Posterior cingulate gyrus (tissue), 11 donors: ENCODE data around the gene RGS6.

ENCODE experiments used
- DNase-seq, 10 donors: peaks; one replicate each; pipeline versions ENCODE4 v3.0.0 to v3.0.0-alpha.2; 2020 to 2021; ENCODE audit warnings: mixed read lengths in 3 of 10
- intact Hi-C: fragments of 100-400 bp; cut with DNase I; formaldehyde crosslinking; loops from one replicate; pipeline ENCODE4 v1.15.1; 2023

RGS6 gene

DNA sequence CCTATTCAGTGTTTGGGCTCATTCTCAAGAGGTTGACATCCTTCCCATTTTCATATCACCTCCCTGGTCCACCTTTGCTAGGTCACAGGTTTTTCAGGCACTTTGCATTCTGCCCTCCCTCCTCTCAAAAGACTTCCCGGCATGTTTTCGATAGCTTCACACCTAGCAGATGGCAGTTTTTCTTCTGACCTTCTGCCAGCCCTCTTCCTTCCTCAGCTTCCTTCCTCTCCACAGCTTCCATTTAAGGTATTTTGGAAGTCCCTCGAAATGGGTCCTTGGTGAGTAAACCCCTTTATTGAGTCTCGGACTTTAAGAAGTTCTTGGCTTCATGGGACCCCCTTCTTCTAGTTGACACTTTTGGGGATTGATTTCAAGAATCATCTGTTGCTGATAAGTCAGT is 358.0 kb downstream of the RGS6 start:
- DNase-seq = no peak
- intact Hi-C loops = loop anchor here (5.0 kb wide), 1 partner anchor 358 kb away; the partner anchor contains the start of gene RGS6

DNA sequence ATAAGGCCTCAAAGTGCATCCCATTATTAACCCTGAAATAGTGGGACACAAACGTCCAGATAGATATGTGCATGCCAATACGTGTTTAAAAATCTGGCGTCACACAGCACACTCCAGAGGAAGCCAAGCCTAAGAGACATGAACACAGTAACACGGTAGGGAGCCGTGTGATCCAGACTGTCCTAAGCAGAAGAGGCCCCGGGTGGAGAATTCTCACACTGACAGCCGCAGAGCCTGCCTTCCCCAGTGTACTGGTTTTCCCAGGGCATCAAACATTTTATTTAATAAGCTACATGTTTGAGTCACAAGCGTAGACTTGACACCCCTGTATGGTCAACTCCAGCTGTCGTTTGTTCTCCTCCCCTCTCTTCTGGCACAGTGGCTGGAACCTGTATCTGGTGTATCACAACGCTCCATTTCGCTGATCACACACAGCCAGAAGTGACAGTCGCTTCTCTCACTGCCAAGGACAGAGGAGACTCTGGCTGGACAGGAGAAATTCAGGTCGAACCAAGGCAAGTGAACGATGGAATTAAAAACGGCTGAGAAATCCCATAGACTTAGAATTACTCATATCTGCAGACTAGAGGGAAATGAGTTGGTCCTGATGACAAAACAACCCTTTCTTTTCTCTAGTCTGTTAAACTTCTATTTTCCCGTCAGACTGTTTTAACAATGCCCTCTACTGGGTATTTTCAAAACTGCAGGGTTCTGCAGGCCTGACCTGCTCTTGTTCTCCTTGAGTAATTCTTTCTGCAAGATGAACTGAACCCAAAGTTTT is 359.9 kb downstream of the RGS6 start:
- peak in 1 of 10 donors; percentile 9 for DNase-seq
- intact Hi-C loops = loop anchor here (5.0 kb wide), 1 partner anchor 360 kb away; the partner anchor contains the start of gene RGS6

DNA sequence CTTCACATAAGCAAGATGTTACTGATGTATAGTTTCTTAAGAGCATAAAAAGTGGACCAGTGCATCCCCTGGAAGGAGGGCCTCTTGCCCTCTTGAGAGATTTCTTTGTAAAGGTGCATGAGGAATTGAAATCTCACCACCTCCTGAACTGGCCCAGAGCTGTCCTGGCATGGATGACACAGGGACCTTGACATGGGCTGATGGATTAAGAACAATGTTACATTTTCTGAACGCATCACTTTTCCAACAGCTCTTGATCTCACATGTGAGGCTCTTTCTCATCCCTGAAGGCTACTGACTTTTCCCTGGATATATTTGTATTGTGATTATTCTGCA is 360.4 kb downstream of the RGS6 start:
- intact Hi-C loops = loop anchor here (5.0 kb wide), 1 partner anchor 360 kb away; the partner anchor contains the start of gene RGS6
- DNase-seq = no peak

DNA sequence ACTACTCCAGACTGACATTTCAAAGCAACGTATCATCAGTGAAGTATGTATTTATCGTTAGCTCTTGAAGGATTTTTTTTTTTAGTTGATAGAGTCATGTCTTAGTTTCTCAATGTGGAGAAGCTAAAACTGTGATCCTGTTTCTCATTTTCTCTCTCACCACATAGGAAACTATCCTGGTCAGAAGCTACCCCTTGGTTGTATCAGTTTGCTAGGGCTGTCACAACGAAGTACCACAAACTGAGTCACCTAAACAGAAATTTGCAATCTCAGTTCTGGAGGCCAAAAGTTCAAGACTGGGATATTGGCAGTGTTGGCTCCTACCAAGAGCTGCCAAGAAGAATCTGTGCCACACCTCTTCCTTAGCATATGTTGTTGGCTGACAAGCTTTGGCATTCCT is 369.1 kb downstream of the RGS6 start:
- DNase-seq = no peak
- intact Hi-C loops = no loop called here

DNA sequence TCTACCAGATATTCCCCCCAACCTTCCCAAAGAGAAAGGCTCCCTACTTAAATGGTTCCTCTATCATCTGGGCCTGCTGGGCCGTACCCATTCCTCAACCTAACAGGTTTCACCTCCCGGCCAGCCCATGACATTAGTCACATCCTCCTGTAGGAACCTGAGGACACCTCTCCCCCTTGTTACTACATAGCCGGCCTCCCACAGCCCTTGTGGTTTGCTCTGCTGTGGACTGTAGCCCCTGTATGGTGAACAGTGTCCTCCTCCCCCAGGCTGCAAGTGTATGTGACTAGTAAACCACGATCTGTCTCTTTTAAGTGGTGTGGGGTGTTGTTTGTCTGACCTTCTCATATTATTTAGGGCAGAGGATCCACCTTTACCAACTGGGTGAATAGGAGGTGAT is 371.7 kb downstream of the RGS6 start:
- peak in 1 of 10 donors; percentile 34 for DNase-seq

DNA sequence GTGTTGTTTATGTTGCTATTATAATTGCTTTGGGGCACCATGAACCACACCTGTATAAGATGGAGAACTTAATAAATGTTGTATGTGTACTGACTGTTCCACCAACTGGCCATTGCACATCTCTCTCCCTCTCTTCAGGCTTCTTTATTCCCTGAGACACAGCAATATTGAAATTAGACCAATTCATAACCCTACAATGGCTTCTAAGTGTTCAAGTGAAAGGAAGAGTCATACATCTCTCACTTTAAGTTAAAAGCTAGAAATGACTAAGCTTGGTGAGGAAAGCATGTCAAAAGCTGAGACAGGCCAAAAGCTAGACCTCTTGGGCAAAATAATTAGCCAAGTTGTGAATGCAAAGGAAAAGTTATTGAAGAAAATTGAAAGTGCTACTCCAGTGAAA is 373.3 kb downstream of the RGS6 start:
- no peak for DNase-seq
- intact Hi-C loops = no loop called here

More for the DNA sequence above, 371.7 kb downstream of the RGS6 start:
- intact Hi-C loops = no loop called here

DNA sequence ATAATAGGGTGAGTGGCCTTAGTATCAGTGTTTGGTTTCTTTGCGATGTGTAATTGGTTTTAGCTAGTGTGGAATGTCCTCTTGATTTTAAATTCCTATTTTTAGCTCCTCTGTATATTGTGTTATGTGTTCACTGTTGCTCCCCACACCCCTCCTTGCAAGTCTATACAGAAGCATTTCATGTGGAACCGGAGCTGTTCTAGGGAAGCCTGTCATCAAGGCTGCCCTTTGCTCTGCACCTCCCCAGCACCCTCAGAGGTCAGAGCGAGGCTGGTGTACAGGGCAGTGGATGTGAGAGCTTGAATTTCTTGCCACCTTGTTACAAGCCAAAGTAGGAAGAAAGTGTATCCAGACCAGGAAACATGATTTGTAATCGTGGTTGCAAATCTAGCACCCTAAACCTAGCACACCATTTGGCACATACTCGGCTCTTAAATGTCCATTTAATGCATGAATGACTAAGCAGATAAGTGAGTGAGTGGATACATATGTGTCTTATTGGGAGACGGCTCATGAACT is 376.8 kb downstream of the RGS6 start:
- intact Hi-C loops = no loop called here
- no peak for DNase-seq

DNA sequence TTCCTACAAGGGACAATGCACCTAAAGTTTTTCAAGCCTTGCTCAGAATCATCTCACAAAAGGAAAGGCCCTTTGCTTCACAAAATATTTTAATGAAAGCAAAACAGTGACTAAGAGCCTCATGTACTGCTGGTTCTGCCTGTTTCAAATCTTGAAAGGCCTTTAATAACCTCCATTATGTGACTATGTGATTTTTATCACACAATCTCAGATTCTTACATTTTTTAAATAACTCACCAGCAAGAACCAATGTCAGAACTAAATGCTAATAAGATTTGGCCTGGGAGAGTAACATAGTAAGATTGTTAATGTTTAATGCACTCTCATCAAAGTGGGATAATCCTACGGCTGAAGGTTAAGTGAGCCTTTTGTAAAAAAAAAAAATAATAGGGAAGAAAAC is 378.9 kb downstream of the RGS6 start:
- intact Hi-C loops = no loop called here

DNA sequence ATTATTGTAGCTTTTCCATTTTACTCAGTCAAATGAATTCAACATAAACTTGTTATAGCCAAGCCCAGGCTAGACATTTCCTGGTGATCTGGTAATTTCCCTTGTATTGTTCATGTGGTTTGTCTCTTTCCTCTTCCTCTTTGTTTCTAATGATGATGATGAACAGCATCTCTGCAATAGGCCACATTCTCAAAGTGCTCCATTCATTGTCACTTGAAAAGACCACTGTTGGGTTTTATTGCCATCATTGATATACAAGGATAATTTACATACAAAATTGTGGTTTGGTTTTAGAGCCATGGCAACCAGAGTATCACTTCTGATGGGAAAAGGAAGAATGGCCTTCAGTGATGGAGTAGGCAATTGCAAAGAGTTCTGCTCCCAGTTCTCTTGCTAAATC is 379.3 kb downstream of the RGS6 start:
- DNase-seq = no peak
- intact Hi-C loops = no loop called here

More for the DNA sequence above, 378.9 kb downstream of the RGS6 start:
- no peak for DNase-seq

DNA sequence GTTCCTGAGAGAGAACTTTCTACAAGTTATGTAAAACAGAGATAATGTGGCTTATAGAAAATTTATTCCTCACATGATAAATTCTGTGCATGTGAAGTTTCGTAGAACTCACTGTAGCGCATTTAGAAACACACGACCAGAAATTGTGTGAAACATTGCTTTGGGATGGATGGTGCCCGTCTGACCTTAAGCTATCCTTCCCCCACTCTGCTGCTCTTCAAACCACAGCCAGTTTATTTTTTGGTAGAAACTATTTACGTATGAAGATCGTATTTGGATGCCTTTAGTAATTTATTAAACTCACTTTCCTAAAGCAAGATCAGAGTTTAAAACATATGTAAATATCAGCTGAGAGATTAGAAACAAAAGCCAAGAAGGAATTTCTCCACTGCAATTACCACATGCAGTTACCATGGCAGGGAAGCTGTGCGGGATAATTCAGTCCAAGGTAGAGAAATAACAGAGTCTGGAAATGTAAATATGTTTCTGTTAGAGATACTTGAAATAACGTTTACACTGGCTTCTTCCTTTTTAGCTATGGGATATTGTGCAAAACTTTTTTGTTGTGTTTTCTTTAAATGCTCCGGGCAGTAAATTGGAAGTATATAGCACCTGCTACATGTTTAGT is 382.7 kb downstream of the RGS6 start:
- no peak for DNase-seq
- intact Hi-C loops = no loop called here

DNA sequence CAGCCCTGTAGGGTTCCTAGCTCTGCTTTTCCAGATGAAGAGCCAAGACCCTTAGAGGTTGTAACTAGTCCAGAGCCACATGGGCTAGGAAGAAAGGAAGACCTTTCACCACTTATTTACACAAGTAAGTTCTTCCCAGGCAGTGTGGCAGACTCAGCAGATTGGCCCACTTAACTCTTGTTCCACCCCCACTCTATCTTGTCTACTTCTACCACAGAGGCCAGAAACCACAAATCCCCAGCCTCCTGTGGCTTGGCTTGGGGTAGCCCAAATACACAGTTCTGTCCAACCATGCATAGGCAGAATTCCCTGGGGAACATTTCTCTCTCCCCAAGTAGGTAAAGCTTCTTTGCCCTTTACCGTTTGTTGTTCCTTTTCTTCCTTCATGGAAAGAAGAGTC is 383.5 kb downstream of the RGS6 start:
- no peak for DNase-seq
- intact Hi-C loops = no loop called here

DNA sequence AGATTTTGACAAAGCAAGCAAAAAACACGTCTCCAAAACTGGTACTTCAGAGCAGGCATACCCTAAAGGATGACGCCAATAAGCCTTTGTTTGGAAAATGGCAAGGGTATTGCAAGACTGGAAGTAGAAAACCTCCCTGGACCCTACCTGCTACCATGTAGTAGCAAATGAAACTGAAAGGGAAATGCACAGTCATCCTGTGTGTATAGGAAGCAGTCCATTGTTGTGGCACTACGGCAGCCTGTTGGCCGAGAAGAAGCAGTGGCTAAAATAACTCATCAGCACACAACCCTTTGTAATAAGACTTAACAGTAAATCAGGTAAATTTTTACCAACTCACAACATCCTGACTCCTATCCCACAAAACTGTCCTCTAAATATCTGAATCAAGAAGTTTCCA is 386.4 kb downstream of the RGS6 start:
- intact Hi-C loops = no loop called here
- DNase-seq = no peak

DNA sequence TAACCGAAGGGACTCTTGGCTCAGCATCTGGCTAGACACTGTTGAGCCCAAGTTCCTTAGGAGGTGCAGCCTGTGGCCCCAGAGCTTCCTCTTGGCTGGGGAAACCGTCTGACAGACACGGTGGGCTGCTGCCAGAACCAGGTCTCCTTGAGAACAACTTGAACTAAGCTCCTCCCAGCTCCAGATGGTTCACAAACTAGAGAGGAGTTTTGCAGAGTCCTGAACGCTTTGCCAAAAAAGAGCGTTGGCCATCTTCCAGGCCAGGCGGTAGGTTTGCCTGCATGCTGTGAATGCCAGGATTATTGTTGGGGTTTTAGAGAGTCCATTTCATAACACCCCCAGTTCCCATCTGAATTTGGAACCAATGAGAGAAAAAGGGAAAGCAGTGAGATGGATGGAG is 399.8 kb downstream of the RGS6 start:
- peak in 9 of 10 donors; percentile 16 to 93 (median 61) for DNase-seq
- intact Hi-C loops = no loop called here

DNA sequence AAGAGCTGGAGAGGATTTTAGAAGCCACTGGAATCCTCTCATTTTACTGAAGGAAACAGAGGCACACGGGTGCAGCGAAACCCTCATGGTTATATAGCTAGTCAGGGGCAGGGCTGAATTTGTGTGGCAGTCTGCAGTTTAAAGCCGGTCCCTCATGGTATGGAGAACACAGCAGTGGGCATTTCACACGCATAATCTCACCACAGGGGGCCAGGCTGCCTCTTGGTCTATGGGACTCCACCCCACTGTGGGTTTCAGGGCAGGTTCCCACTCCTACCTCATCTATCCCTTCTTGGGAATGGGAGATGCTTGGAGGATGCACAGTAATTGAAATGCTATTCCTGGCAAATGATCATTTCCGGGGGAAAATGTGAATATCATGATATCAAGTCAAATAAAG is 400.6 kb downstream of the RGS6 start:
- intact Hi-C loops = no loop called here
- no peak for DNase-seq

DNA sequence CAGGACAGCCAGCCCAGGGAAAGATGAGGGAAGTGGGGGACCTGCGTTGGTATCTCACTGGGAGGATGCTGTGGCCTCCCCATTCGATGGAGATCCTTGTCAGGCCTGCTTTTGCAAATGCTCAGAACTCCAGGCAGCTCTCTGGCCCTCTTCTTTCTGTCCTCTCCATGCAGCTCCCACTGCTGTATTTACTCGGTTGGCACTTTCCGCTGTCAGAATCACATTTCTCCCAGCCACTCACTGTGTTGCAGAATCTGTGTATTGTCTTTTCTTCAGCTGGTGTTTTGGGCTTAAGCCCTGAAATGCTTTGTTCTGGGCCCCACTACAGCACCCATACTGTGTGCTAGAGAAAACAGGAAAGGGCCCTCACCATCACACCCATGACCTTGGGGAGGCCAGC is 401.1 kb downstream of the RGS6 start:
- intact Hi-C loops = no loop called here
- DNase-seq = no peak

DNA sequence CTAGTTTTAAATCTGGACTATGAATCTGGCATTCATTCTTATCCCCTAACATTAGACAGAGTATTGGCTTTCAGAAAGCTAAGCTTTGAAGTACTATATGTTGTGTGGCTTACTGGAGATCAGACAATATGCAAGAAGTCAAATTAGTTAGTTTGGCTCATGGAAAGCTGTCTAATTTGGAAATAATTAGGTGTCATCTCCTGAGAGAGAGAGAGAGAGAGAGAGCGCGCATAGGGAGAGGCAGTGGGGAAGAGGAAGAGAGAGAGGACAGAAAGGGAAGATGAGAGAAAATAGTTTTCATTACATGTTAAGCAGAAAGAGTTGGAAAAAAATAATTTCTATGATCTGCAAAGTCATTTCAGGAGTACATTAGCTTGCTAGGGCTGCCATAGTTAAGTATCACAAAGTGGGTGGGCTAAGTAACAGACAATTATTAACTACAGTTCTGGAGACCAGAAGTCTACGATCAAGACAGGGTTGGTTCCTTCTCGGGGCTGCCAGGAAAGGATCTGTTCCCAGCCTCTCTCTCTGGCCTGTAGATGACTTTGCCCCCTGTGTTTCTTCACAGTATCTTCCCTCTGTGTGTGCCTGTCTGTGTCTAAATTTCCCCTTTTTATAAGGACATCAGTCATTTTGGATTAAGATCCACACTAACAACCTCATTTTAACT is 404.2 kb downstream of the RGS6 start:
- DNase-seq = no peak
- intact Hi-C loops = no loop called here

DNA sequence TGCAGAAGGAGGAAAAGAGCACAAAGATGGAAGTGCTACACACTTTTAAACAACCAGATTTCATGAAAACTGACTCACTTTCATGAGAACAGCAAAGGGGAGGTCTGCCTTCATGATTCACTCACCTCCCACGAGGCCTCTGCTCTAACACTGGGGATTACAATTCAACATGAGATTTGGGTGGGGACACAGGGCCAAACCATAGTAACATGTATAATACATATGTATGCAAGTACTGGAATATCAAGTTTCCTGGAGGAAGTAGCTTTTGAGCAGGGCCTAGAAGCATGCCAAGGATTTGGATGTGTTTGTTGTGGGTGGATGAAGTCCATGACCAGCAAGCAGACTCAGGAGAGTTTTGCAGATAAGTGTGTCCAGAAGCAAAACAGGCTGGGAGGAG is 409.0 kb downstream of the RGS6 start:
- DNase-seq = no peak
- intact Hi-C loops = no loop called here

DNA sequence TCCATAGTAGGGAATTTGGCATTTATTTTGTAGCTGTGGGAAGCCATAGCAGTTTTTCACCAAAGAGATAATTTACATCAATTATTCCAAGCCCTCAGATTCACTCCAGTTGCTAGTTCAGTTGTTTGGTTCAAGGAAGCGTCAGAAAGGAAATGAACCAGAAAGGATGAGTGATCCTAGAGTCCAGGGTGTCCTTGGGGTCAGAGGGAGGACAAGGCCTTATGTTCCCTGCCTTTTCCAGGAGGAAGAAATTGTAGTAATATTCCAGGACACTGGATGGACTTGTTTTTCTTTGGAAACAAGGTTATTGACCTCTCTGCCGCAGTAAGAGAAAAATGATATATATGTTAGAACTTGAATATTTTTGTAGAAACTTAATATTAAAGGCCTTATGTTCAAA is 409.5 kb downstream of the RGS6 start:
- DNase-seq = no peak
- intact Hi-C loops = no loop called here

DNA sequence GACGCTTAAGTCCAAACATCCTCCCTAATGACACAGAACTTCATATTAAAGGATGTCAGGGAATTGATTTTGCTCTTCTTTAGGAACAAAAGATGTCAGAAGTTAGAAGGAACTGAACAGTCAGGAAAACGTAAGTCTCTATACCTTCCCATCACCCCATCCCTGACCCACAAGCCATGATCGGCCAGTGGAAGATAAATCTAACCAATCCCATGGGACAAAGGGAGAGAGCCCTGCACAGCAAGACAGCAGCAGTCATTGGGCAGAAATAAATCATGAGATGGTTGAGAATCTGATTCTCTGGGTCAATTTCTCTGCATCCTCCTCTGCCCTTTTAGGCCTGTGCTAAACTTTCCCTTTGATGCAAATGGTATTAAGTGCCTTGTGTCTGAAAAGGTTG is 414.9 kb downstream of the RGS6 start:
- intact Hi-C loops = no loop called here
- DNase-seq = no peak

DNA sequence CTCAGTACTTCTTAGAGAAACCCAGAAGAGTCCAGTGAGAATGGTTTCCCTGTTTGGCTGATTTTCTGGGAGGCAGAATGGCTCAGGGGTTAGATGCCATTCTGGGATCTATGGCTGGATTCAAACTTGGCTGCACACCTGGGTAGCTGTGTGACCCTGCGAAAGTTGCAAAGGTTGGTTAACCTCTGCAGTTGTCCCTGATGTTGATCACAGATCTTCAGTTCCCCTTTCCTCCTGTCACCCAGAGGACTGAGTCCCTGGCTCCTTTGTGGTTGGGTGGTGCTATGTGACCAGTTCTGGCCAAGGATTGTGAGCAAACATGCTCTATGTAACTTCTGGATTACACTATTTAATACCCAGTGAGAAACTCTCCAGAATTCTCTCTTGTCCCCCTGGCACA is 418.0 kb downstream of the RGS6 start:
- intact Hi-C loops = no loop called here
- DNase-seq = no peak

DNA sequence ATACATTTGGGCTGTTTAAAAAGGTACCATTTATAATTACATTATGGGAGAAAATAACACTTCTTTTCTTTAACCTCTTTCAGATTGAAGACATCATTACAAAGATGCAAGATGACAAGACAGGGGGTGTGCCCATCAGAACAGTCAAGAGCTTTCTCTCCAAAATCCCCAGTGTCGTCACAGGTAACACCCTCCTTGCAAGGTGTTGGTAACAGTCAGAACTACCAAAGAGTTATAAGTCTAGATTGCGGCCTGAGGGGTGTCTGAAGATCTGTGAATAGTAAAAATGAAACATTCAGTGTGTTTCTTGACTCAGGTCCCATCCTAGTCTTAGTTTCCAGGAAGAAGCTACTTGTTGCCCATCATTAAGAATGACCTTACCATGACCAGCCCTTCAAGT is 419.8 kb downstream of the RGS6 start:
- DNase-seq = no peak
- intact Hi-C loops = no loop called here

DNA sequence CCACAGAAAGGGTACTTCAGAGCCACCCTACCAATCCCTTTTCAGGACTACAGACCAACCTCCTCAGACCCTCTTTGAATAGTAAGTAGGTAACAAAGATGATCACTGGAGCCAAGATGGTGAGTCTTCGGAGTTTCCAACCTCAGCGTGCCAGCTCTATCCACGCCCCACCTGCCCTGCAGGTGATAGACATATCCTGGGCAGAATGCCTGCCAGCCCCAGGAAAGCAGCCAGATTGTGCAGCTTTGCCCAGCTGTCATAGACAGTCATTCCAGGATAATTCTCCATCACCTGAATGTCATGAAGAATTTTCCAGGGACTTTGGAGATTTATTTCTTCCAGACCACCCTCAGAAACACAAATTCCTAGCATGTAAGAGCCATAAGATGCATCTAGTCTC is 434.4 kb downstream of the RGS6 start:
- intact Hi-C loops = no loop called here
- DNase-seq = peak in 1 of 10 donors; percentile 72
